GM12878 (cell line): Measurements from ENCODE around the gene SEMA5A. TPM values are rescaled to one million over a fixed set of nuclear protein-coding genes. Genes with fewer than 3 reads are reported as not detected.

Experiments
- ATAC-seq: fragments of 200-7000 bp; cut with Tn5 transposase; 3 replicates; pipeline ENCODE4 v1.9.1; 2020; ENCODE audit warnings: mild to moderate bottlenecking, moderate library complexity
- BruUV-seq: library from RNA; stranded (reverse); fragments of 400-500 nt; replicated peaks from 2 replicates; lab custom pipeline; 2021; lab: Mats Ljungman, UMichigan
- CTCF ChIA-PET: fragments of 300-600 bp; sonication (Branson Sonifier 250); formaldehyde crosslinking; extraction: SDS; loops from one replicate; lab custom pipeline; 2021; ENCODE audit warnings: inconsistent platforms; lab: Yijun Ruan, JAX
- POLR2A ChIA-PET: fragments of 350-600 bp; formaldehyde crosslinking; extraction: SDS; loops from one replicate; lab custom pipeline; 2021; ENCODE audit warnings: inconsistent platforms; lab: Charles Lee
- RAD21 ChIA-PET: fragments of 300-600 bp; sonication (Branson Sonifier 250); formaldehyde crosslinking; loops from one replicate; lab custom pipeline; 2023; ENCODE audit warnings: antibody characterized with exemption; ENCODE audit not compliant: unreplicated experiment; lab: Charles Lee
- SMC1A ChIA-PET: fragments of 300-600 bp; sonication (Branson Sonifier 250); formaldehyde crosslinking; loops from one replicate; lab custom pipeline; 2023; ENCODE audit not compliant: unreplicated experiment, uncharacterized antibody; lab: Charles Lee
- DNase-seq: peaks from one replicate; pipeline ENCODE4 v3.0.0-alpha.2; 2011; ENCODE audit warnings: low read depth, low spot score
- FAIRE-seq: peaks from 3 replicates; lab custom pipeline; 2011; peaks lifted over from hg19 to GRCh38; lab: Jason Lieb, UNC
- H2AFZ ChIP-seq: 2 replicates; pipeline ENCODE4 v1.6.0; 2011; ENCODE audit warnings: low read depth, low read length, control low read depth; ENCODE audit not compliant: control insufficient read depth
- H3K27ac ChIP-seq: 2 replicates; pipeline ENCODE4 v1.5.1; 2011; ENCODE audit warnings: control low read depth; ENCODE audit not compliant: control insufficient read depth, insufficient read depth
- H3K27me3 ChIP-seq, 2 experiments: replicated peaks in 1 of 2; 2 replicates each; pipeline versions ENCODE4 v1.6.0 to v1.6.1; 2011; ENCODE audit warnings: low read length in 1 of 2; ENCODE audit not compliant: control insufficient read depth in 2 of 2, insufficient read depth in 2 of 2
- H3K36me3 ChIP-seq, 2 experiments: 2 replicates each; pipeline ENCODE4 v1.5.1; 2011; ENCODE audit warnings: low read length in 1 of 2; ENCODE audit not compliant: control insufficient read depth in 2 of 2, insufficient read depth in 2 of 2
- H3K4me1 ChIP-seq: 2 replicates; pipeline ENCODE4 v1.6.1; 2011; ENCODE audit warnings: mild to moderate bottlenecking, low read length, moderate library complexity, mixed read lengths; ENCODE audit not compliant: control insufficient read depth, insufficient read depth
- H3K4me2 ChIP-seq: 2 replicates; pipeline ENCODE4 v1.6.0; 2011; ENCODE audit warnings: control low read depth; ENCODE audit not compliant: control insufficient read depth, insufficient read depth
- H3K4me3 ChIP-seq: fragments of 200-600 bp; sonication (generic); 2 replicates; pipeline ENCODE4 v1.5.1; 2016
- H3K79me2 ChIP-seq: 2 replicates; pipeline ENCODE4 v1.6.0; 2011; ENCODE audit warnings: low read length; ENCODE audit not compliant: control insufficient read depth, insufficient read depth
- H3K9ac ChIP-seq: 2 replicates; pipeline ENCODE4 v1.8.0; 2011; ENCODE audit warnings: low read length, control low read depth, mixed read lengths; ENCODE audit not compliant: control insufficient read depth, insufficient read depth
- H3K9me3 ChIP-seq: replicated peaks from 3 replicates; pipeline ENCODE4 v1.5.1; 2011; ENCODE audit warnings: mild to moderate bottlenecking, low read length; ENCODE audit not compliant: control insufficient read depth, insufficient read depth
- H4K20me1 ChIP-seq: 2 replicates; pipeline ENCODE4 v1.6.0; 2011; ENCODE audit not compliant: control insufficient read depth, insufficient read depth
- BCL3 ChIP-seq: IDR thresholded peaks from 2 replicates; pipeline ENCODE4 v1.6.1; 2011; ENCODE audit warnings: borderline replicate concordance, low read depth, mild to moderate bottlenecking, moderate library complexity, low read length; ENCODE audit not compliant: insufficient read depth, poor library complexity, severe bottlenecking
- CEBPB ChIP-seq, 2 experiments: fragments of 150-350 bp in 1 of 2; IDR thresholded peaks; 2 replicates each; pipeline ENCODE4 v1.6.1; 2012 to 2014; ENCODE audit warnings: low read depth in 2 of 2, low read length in 2 of 2, borderline replicate concordance in 1 of 2, inconsistent platforms in 1 of 2
- CREB1 ChIP-seq: IDR thresholded peaks from 2 replicates; pipeline ENCODE4 v1.6.1; 2012; ENCODE audit warnings: low read depth, mild to moderate bottlenecking, inconsistent platforms
- FOS ChIP-seq: IDR thresholded peaks from 3 replicates; pipeline ENCODE4 v1.6.1; 2011; ENCODE audit warnings: borderline replicate concordance; ENCODE audit not compliant: insufficient read length; ENCODE audit errors: extremely low read depth
- HDAC2 ChIP-seq: fragments of 200-600 bp; sonication (generic); IDR thresholded peaks from 2 replicates; pipeline ENCODE4 v1.6.1; 2017
- MEF2A ChIP-seq: IDR thresholded peaks from 2 replicates; pipeline ENCODE4 v1.6.1; 2011; ENCODE audit warnings: low read depth, mild to moderate bottlenecking, low read length, moderate library complexity; ENCODE audit not compliant: insufficient read depth
- NFXL1 ChIP-seq: fragments of 450-650 bp; IDR thresholded peaks from 2 replicates; pipeline ENCODE4 v1.6.1; 2017; ENCODE audit warnings: antibody characterized with exemption, mild to moderate bottlenecking, borderline replicate concordance
- NKRF ChIP-seq: fragments of 450-650 bp; conservative IDR thresholded peaks from 2 replicates; pipeline ENCODE4 v1.6.1; 2017; ENCODE audit warnings: mild to moderate bottlenecking, moderate library complexity
- RBBP5 ChIP-seq: fragments of 200-600 bp; sonication (generic); conservative IDR thresholded peaks from 2 replicates; pipeline ENCODE4 v1.6.1; 2016
- TCF7 ChIP-seq: IDR thresholded peaks from 2 replicates; pipeline ENCODE4 v1.6.1; 2014; ENCODE audit warnings: antibody characterized with exemption, borderline replicate concordance
- WRNIP1 ChIP-seq: IDR thresholded peaks from 2 replicates; pipeline ENCODE4 v1.6.1; 2011; ENCODE audit warnings: low read depth, low read length, improper control_type of control experiment, borderline replicate concordance
- ZBTB4 ChIP-seq: fragments of 450-650 bp; formaldehyde crosslinking; IDR thresholded peaks from 2 replicates; pipeline ENCODE4 v1.4.0; 2022; ENCODE audit warnings: mild to moderate bottlenecking, moderate library complexity
- ZNF24 ChIP-seq: fragments of 450-650 bp; IDR thresholded peaks from 2 replicates; pipeline ENCODE4 v1.6.1; 2017; ENCODE audit warnings: antibody characterized with exemption, mild to moderate bottlenecking
- ZNF687 ChIP-seq: fragments of 450-650 bp; IDR thresholded peaks from 2 replicates; pipeline ENCODE4 v1.6.1; 2017; ENCODE audit warnings: mild to moderate bottlenecking, moderate library complexity
- ZSCAN29 ChIP-seq: fragments of 450-650 bp; IDR thresholded peaks from 2 replicates; pipeline ENCODE4 v1.6.1; 2017; ENCODE audit warnings: mild to moderate bottlenecking, moderate library complexity
- WGBS: methylation state at CpG from one replicate; pipeline ENCODE4 v1.1.6; 2016; ENCODE audit warnings: low lambda C conversion rate; ENCODE audit not compliant: insufficient replicate concordance, insufficient coverage; ENCODE audit errors: missing lambda C conversion rate; 5-methylcytosine and 5-hydroxymethylcytosine counted together
- in situ Hi-C: fragments of 300-500 bp; cut with MboI; formaldehyde crosslinking; loops from 9 replicates; pipeline ENCODE4 v1.14.3; 2018; ENCODE audit warnings: mixed read lengths
- intact Hi-C: fragments of 100-400 bp; cut with micrococcal nuclease; formaldehyde crosslinking; loops from one replicate; pipeline ENCODE4 v1.14.2; 2022; ENCODE audit not compliant: unreplicated experiment
- polyA plus RNA-seq, 11 experiments: library from polyadenylated mRNA; depleted of rRNA in 4 of 11; unstranded in 6 of 11; stranded (reverse) in 5 of 11; fragments of >200 nt; fragmentation: Nextera tagmentation in 4 of 11; fragmentation: Illumina TruSeq in 1 of 11; extraction: Ambion mirVana in 4 of 11; extraction: Trizol in 1 of 11; gene quantifications; 1 replicate in 1 of 11; 2 replicates in 10 of 11; pipeline versions ENCODE4 v1.2.1 to v1.2.3, GENCODE V29; 2011 to 2016; ENCODE audit warnings: inconsistent platforms in 2 of 11, missing spikeins in 2 of 11, low read depth in 1 of 11
- total RNA-seq, 4 experiments: library from RNA; depleted of rRNA in 3 of 4; stranded (reverse); fragments of >200 nt in 3 of 4; fragmentation: Illumina TruSeq in 1 of 4; extraction: Trizol in 1 of 4; gene quantifications; 2 replicates each; pipeline versions ENCODE4 v1.2.1 to v1.2.3, GENCODE V29; 2013 to 2021

The SEMA5A gene
- total and polyA plus RNA-seq, 10 of the 15 experiments (the other 5 are each of a cell fraction or from before 2014, with no cell fraction given): 0.03 to 2.4 (median 0.09) TPM; not detected in 1

- Histone ChIP-seq H3K4me1 (no peaks in the 10 kb centered on the region), H2AFZ (no peak overlapping the region), H3K79me2 (no peaks in the 10 kb centered on the region), H3K9ac (no peak overlapping the region), H3K9me3 (no peaks in the 10 kb centered on the region; the same call in 1 of the 3 replicates), H4K20me1 (no peaks in the 10 kb centered on the region), H3K4me2 (no peak overlapping the region), H3K4me3 (no peak overlapping the region), H3K27ac (no peak overlapping the region), H3K36me3 (no peaks in the 10 kb centered on the region), H3K27me3 (no peaks in the 10 kb centered on the region)
- SMC1A ChIA-PET: no interaction called here
- in situ Hi-C loops: no loop called here
- DNase-seq: no peak
- POLR2A ChIA-PET: no interaction called here
- ATAC-seq: no peak; the same call in 2 of the 3 replicates
- WGBS: 35% methylated on average over 3 of the region's 3 CpGs
- CTCF ChIA-PET: no interaction called here
- intact Hi-C loops: no loop called here
- FAIRE-seq: no peak
- no TSS peak for BruUV-seq
- RAD21 ChIA-PET: no interaction called here
- no peak for TF ChIP-seq NFXL1
- TF ChIP-seq FOS: no peak
- no peak for TF ChIP-seq TCF7
- no peak for TF ChIP-seq MEF2A
- TF ChIP-seq WRNIP1: no peak
- TF ChIP-seq ZNF24: no peak
- no peak for TF ChIP-seq CEBPB (IDR thresholded peaks at IDR 0.05; ENCODE audit: borderline replicate concordance in 1 of 2, low read depth in 2 of 2, low read length in 2 of 2)
- TF ChIP-seq HDAC2: no peak
- no peak for TF ChIP-seq BCL3
- TF ChIP-seq ZBTB4 (CRISPR knock-in tag): no peak
- no peak for TF ChIP-seq ZSCAN29
- no peak for TF ChIP-seq CREB1
- TF ChIP-seq NKRF: no peak
- TF ChIP-seq RBBP5: no peak
- no peak for TF ChIP-seq ZNF687
Observed at GRCh38 chr5:9483243-9483642, 62.6 kb downstream of the SEMA5A start.
